Skin epidermis (tissue), 12 donors: Measurements from ENCODE around the gene PTPMT1.
"Not testable (repeated sequence)": the region's sequence is repeated elsewhere in the genome, so short reads cannot be mapped to it uniquely, and the experiment has no call there.

Source experiments
- H3K27ac ChIP-seq, 21 experiments: fragments of 200-600 bp; sonication (generic) in 11 of 21; one replicate each; pipeline ENCODE4 v1.5.0; 2020; ENCODE audit warnings: mild to moderate bottlenecking in 3 of 21, inconsistent platforms in 2 of 21, moderate library complexity in 2 of 21
- H3K4me3 ChIP-seq, 7 experiments: fragments of 200-600 bp; sonication (generic) in 2 of 7; one replicate each; pipeline ENCODE4 v1.5.0; 2020; ENCODE audit warnings: inconsistent platforms in 2 of 7, mild to moderate bottlenecking in 2 of 7, moderate library complexity in 1 of 7

Gene PTPMT1

GRCh38 chr11:47565340-47566148 lies at the start of gene PTPMT1:
TSS of gene PTPMT1 (plus strand) at chr11:47565599. CDS start at chr11:47565623, 24 bp downstream.
- Histone ChIP-seq H3K4me3 (peak within 1 kb of the TSS; percentile 69 to 95 (median 84)), H3K27ac (peak within 1 kb of the TSS; percentile 31 to 96 (median 89))

GRCh38 chr11:47516155-47516554 lies 49.2 kb upstream of the PTPMT1 start:
- Histone ChIP-seq H3K4me3 (no peak overlapping the region), H3K27ac (peak overlapping the region in 5 of 21 experiments; percentile 4 to 47 (median 44))

GRCh38 chr11:47516984-47517853 lies 48.2 kb upstream of the PTPMT1 start:
- H3K27ac ChIP-seq: peak overlapping the region in 3 of 21 experiments; percentile 4 to 36 (median 10)
- H3K4me3 ChIP-seq: no peak overlapping the region

GRCh38 chr11:47518212-47518964 lies 47.0 kb upstream of the PTPMT1 start:
- Histone ChIP-seq H3K4me3 (no peak overlapping the region), H3K27ac (peak overlapping the region in 4 of 21 experiments; percentile 1 to 50 (median 32))

GRCh38 chr11:47523490-47524225 lies 41.7 kb upstream of the PTPMT1 start:
- H3K27ac ChIP-seq: peak overlapping the region in 19 of 21 experiments; percentile 37 to 91 (median 69)
- peak overlapping the region in 1 of 7 experiments; percentile 3 for H3K4me3 ChIP-seq

- H3K4me3 ChIP-seq: no peak overlapping the region
- peak overlapping the region in 19 of 21 experiments; percentile 31 to 91 (median 69) for H3K27ac ChIP-seq
Measured at GRCh38 chr11:47524291-47524874, 41.0 kb upstream of the PTPMT1 start.

GRCh38 chr11:47526032-47526431 lies 39.4 kb upstream of the PTPMT1 start:
- H3K4me3 ChIP-seq: not testable (repeated sequence)
- H3K27ac ChIP-seq: peak overlapping the region in 3 of 21 experiments; percentile 11 to 82 (median 81)

GRCh38 chr11:47527186-47527585 lies 38.2 kb upstream of the PTPMT1 start:
- peak overlapping the region in 1 of 21 experiments; percentile 20 for H3K27ac ChIP-seq
- H3K4me3 ChIP-seq: no peak overlapping the region

- Histone ChIP-seq H3K4me3 (no peak overlapping the region), H3K27ac (no peak overlapping the region)
Measured at GRCh38 chr11:47529951-47530350, 35.4 kb upstream of the PTPMT1 start.

GRCh38 chr11:47530721-47531120 lies 34.7 kb upstream of the PTPMT1 start:
- H3K27ac ChIP-seq: peak overlapping the region in 2 of 21 experiments; percentile 6 to 9

GRCh38 chr11:47531666-47532065 lies 33.7 kb upstream of the PTPMT1 start:
- no peak overlapping the region for H3K4me3 ChIP-seq

More at GRCh38 chr11:47530721-47531120, 34.7 kb upstream of the PTPMT1 start:
- not testable (repeated sequence) for H3K4me3 ChIP-seq

GRCh38 chr11:47532597-47533213 lies 32.7 kb upstream of the PTPMT1 start:
- Histone ChIP-seq H3K4me3 (no peak overlapping the region), H3K27ac (peak overlapping the region in 1 of 21 experiments; percentile 35)

More at GRCh38 chr11:47531666-47532065, 33.7 kb upstream of the PTPMT1 start:
- no peak overlapping the region for H3K27ac ChIP-seq

- H3K27ac ChIP-seq: no peak overlapping the region
Measured at GRCh38 chr11:47533690-47534151, 31.7 kb upstream of the PTPMT1 start.

GRCh38 chr11:47534704-47535251 lies 30.6 kb upstream of the PTPMT1 start:
- Histone ChIP-seq H3K27ac (peak overlapping the region in 1 of 21 experiments; percentile 10), H3K4me3 (no peak overlapping the region)

More at GRCh38 chr11:47533690-47534151, 31.7 kb upstream of the PTPMT1 start:
- H3K4me3 ChIP-seq: no peak overlapping the region

- no peak overlapping the region for H3K4me3 ChIP-seq
- no peak overlapping the region for H3K27ac ChIP-seq
Measured at GRCh38 chr11:47536915-47537314, 28.5 kb upstream of the PTPMT1 start.

GRCh38 chr11:47538741-47539565 lies 26.4 kb upstream of the PTPMT1 start:
- peak overlapping the region in 4 of 21 experiments; percentile 3 to 46 (median 22) for H3K27ac ChIP-seq

GRCh38 chr11:47539681-47540039 lies 25.7 kb upstream of the PTPMT1 start:
- no peak overlapping the region for H3K4me3 ChIP-seq
- H3K27ac ChIP-seq: peak overlapping the region in 6 of 21 experiments; percentile 1 to 78 (median 38)

More at GRCh38 chr11:47538741-47539565, 26.4 kb upstream of the PTPMT1 start:
- H3K4me3 ChIP-seq: no peak overlapping the region
